GM23338 (cell line): ENCODE data around the gene RPL31.

ENCODE experiments used
- CREB1 ChIP-seq: fragments of 250-450 bp; sonication (Bioruptor Pico); IDR thresholded peaks from 2 replicates; pipeline ENCODE4 v1.5.0; 2020; ENCODE audit warnings: low read depth, mild to moderate bottlenecking, moderate library complexity
- EZH2 ChIP-seq: fragments of 200-600 bp; sonication (generic); IDR thresholded peaks from one replicate; pipeline ENCODE4 v1.8.0; 2017; ENCODE audit warnings: antibody characterized with exemption, mild to moderate bottlenecking, low read depth; ENCODE audit not compliant: unreplicated experiment
- EZH2phosphoT487 ChIP-seq: fragments of 200-600 bp; sonication (generic); IDR thresholded peaks from one replicate; pipeline ENCODE4 v1.8.1; 2018; ENCODE audit warnings: antibody characterized with exemption; ENCODE audit not compliant: unreplicated experiment
- JUNB ChIP-seq: IDR thresholded peaks from one replicate; pipeline ENCODE4 v1.6.1; 2016; ENCODE audit warnings: antibody characterized with exemption; ENCODE audit not compliant: unreplicated experiment
- NANOG ChIP-seq: IDR thresholded peaks from 2 replicates; pipeline ENCODE4 v1.6.1; 2016; ENCODE audit warnings: antibody characterized with exemption, borderline replicate concordance
- POLR2AphosphoS5 ChIP-seq: IDR thresholded peaks from 2 replicates; pipeline ENCODE4 v1.6.1; 2016; ENCODE audit warnings: antibody characterized with exemption, low read depth
- STAT1 ChIP-seq: IDR thresholded peaks from one replicate; pipeline ENCODE4 v1.6.1; 2016; ENCODE audit warnings: antibody characterized with exemption; ENCODE audit not compliant: unreplicated experiment
- ZNF114 ChIP-seq: fragments of 250-450 bp; sonication (Bioruptor Pico); IDR thresholded peaks from 2 replicates; pipeline ENCODE4 v1.5.0; 2020; ENCODE audit warnings: mild to moderate bottlenecking, moderate library complexity
- ZNF331 ChIP-seq: fragments of 250-450 bp; sonication (Bioruptor Pico); IDR thresholded peaks from 2 replicates; pipeline ENCODE4 v1.5.0; 2020; ENCODE audit warnings: low read depth, mild to moderate bottlenecking, moderate library complexity
- TF ChIP-seq, protein P1 (sequence below), 2 experiments: fragments of 200-600 bp in 1 of 2; sonication (generic) in 1 of 2; conservative IDR thresholded peaks; 2 replicates each; pipeline versions ENCODE4 v1.5.1 to v1.6.1; 2016 to 2017; ENCODE audit warnings: antibody characterized with exemption in 2 of 2, low read depth in 2 of 2, mild to moderate bottlenecking in 2 of 2, moderate library complexity in 1 of 2
- TF ChIP-seq, protein P2 (sequence below): IDR thresholded peaks from one replicate; pipeline ENCODE4 v1.6.1; 2018; ENCODE audit warnings: antibody characterized with exemption; ENCODE audit not compliant: unreplicated experiment
- TF ChIP-seq, protein P3 (sequence below): IDR thresholded peaks from 2 replicates; pipeline ENCODE4 v1.6.1; 2016; ENCODE audit warnings: antibody characterized with exemption
- TF ChIP-seq, protein P4 (sequence below): fragments of 250-450 bp; sonication (Bioruptor Pico); IDR thresholded peaks from 2 replicates; pipeline ENCODE4 v1.5.0; 2020; ENCODE audit warnings: mild to moderate bottlenecking, moderate library complexity

DNA sequence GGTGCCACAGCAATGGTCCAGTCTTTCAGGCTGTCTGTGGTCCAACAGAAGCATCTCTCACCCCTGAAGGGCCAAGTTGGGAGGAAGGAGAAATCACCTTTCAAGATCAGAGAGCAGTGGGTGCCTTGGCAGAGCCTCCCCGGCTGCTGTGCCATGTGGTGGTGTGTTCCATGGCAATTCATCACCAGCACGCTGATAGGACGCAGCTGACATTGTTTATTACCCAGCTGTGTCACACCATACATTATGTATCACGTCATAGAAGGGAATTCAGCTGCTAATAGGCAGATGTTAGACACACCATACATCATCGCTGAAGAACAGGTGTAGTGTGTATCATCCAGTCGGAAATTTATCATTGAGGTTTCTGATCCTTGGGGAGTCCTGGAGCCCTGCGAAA lies 29.6 kb upstream of the RPL31 start:
- TF ChIP-seq, protein P1, sequence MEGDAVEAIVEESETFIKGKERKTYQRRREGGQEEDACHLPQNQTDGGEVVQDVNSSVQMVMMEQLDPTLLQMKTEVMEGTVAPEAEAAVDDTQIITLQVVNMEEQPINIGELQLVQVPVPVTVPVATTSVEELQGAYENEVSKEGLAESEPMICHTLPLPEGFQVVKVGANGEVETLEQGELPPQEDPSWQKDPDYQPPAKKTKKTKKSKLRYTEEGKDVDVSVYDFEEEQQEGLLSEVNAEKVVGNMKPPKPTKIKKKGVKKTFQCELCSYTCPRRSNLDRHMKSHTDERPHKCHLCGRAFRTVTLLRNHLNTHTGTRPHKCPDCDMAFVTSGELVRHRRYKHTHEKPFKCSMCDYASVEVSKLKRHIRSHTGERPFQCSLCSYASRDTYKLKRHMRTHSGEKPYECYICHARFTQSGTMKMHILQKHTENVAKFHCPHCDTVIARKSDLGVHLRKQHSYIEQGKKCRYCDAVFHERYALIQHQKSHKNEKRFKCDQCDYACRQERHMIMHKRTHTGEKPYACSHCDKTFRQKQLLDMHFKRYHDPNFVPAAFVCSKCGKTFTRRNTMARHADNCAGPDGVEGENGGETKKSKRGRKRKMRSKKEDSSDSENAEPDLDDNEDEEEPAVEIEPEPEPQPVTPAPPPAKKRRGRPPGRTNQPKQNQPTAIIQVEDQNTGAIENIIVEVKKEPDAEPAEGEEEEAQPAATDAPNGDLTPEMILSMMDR (conservative IDR thresholded peaks at IDR 0.05; ENCODE audit: low read depth in 2 of 2): no peak
- TF ChIP-seq, protein P2, sequence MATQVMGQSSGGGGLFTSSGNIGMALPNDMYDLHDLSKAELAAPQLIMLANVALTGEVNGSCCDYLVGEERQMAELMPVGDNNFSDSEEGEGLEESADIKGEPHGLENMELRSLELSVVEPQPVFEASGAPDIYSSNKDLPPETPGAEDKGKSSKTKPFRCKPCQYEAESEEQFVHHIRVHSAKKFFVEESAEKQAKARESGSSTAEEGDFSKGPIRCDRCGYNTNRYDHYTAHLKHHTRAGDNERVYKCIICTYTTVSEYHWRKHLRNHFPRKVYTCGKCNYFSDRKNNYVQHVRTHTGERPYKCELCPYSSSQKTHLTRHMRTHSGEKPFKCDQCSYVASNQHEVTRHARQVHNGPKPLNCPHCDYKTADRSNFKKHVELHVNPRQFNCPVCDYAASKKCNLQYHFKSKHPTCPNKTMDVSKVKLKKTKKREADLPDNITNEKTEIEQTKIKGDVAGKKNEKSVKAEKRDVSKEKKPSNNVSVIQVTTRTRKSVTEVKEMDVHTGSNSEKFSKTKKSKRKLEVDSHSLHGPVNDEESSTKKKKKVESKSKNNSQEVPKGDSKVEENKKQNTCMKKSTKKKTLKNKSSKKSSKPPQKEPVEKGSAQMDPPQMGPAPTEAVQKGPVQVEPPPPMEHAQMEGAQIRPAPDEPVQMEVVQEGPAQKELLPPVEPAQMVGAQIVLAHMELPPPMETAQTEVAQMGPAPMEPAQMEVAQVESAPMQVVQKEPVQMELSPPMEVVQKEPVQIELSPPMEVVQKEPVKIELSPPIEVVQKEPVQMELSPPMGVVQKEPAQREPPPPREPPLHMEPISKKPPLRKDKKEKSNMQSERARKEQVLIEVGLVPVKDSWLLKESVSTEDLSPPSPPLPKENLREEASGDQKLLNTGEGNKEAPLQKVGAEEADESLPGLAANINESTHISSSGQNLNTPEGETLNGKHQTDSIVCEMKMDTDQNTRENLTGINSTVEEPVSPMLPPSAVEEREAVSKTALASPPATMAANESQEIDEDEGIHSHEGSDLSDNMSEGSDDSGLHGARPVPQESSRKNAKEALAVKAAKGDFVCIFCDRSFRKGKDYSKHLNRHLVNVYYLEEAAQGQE: no peak
- TF ChIP-seq EZH2phosphoT487 (no peak), POLR2AphosphoS5 (no peak), EZH2 (no peak), CREB1 (no peak), ZNF331 (CRISPR knock-in tag) (no peak), JUNB (no peak), NANOG (no peak), ZNF114 (CRISPR knock-in tag) (no peak), STAT1 (no peak)
- TF ChIP-seq, protein P3, sequence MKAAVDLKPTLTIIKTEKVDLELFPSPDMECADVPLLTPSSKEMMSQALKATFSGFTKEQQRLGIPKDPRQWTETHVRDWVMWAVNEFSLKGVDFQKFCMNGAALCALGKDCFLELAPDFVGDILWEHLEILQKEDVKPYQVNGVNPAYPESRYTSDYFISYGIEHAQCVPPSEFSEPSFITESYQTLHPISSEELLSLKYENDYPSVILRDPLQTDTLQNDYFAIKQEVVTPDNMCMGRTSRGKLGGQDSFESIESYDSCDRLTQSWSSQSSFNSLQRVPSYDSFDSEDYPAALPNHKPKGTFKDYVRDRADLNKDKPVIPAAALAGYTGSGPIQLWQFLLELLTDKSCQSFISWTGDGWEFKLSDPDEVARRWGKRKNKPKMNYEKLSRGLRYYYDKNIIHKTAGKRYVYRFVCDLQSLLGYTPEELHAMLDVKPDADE: no peak
- TF ChIP-seq, protein P4, sequence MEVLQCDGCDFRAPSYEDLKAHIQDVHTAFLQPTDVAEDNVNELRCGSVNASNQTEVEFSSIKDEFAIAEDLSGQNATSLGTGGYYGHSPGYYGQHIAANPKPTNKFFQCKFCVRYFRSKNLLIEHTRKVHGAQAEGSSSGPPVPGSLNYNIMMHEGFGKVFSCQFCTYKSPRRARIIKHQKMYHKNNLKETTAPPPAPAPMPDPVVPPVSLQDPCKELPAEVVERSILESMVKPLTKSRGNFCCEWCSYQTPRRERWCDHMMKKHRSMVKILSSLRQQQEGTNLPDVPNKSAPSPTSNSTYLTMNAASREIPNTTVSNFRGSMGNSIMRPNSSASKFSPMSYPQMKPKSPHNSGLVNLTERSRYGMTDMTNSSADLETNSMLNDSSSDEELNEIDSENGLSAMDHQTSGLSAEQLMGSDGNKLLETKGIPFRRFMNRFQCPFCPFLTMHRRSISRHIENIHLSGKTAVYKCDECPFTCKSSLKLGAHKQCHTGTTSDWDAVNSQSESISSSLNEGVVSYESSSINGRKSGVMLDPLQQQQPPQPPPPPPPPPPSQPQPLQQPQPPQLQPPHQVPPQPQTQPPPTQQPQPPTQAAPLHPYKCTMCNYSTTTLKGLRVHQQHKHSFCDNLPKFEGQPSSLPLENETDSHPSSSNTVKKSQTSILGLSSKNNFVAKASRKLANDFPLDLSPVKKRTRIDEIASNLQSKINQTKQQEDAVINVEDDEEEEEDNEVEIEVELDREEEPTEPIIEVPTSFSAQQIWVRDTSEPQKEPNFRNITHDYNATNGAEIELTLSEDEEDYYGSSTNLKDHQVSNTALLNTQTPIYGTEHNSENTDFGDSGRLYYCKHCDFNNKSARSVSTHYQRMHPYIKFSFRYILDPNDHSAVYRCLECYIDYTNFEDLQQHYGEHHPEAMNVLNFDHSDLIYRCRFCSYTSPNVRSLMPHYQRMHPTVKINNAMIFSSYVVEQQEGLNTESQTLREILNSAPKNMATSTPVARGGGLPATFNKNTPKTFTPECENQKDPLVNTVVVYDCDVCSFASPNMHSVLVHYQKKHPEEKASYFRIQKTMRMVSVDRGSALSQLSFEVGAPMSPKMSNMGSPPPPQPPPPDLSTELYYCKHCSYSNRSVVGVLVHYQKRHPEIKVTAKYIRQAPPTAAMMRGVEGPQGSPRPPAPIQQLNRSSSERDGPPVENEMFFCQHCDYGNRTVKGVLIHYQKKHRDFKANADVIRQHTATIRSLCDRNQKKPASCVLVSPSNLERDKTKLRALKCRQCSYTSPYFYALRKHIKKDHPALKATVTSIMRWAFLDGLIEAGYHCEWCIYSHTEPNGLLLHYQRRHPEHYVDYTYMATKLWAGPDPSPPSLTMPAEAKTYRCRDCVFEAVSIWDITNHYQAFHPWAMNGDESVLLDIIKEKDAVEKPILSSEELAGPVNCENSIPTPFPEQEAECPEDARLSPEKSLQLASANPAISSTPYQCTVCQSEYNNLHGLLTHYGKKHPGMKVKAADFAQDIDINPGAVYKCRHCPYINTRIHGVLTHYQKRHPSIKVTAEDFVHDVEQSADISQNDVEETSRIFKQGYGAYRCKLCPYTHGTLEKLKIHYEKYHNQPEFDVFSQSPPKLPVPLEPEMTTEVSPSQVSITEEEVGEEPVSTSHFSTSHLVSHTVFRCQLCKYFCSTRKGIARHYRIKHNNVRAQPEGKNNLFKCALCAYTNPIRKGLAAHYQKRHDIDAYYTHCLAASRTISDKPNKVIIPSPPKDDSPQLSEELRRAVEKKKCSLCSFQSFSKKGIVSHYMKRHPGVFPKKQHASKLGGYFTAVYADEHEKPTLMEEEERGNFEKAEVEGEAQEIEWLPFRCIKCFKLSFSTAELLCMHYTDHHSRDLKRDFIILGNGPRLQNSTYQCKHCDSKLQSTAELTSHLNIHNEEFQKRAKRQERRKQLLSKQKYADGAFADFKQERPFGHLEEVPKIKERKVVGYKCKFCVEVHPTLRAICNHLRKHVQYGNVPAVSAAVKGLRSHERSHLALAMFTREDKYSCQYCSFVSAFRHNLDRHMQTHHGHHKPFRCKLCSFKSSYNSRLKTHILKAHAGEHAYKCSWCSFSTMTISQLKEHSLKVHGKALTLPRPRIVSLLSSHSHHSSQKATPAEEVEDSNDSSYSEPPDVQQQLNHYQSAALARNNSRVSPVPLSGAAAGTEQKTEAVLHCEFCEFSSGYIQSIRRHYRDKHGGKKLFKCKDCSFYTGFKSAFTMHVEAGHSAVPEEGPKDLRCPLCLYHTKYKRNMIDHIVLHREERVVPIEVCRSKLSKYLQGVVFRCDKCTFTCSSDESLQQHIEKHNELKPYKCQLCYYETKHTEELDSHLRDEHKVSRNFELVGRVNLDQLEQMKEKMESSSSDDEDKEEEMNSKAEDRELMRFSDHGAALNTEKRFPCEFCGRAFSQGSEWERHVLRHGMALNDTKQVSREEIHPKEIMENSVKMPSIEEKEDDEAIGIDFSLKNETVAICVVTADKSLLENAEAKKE (CRISPR knock-in tag): no peak
